Right cardiac atrium (tissue), 5 donors: ENCODE data around the gene FBXO22. TPM values are rescaled to one million over a fixed set of nuclear protein-coding genes. Genes with fewer than 3 reads are reported as not detected.
A peak's percentile ranks its signal among the peaks of the same experiment; 100 is the strongest.
"Not testable (repeated sequence)": the region's sequence is repeated elsewhere in the genome, so short reads cannot be mapped to it uniquely, and the experiment has no call there.

Experiments
- ATAC-seq, 2 donors: fragments of 200-7000 bp; cut with Tn5 transposase; one replicate each; pipeline versions ENCODE4 v1.8.0 to v1.9.1; 2020; ENCODE audit warnings: moderate library complexity in 2 of 2, mild to moderate bottlenecking in 1 of 2
- DNase-seq, 3 donors: peaks; one replicate each; pipeline ENCODE4 v3.0.0-alpha.2; 2020
- H3K27ac ChIP-seq: one replicate; pipeline ENCODE4 v1.5.1; 2013; ENCODE audit warnings: mild to moderate bottlenecking, low read length, control low read depth, moderate library complexity
- H3K27me3 ChIP-seq: one replicate; pipeline ENCODE4 v1.6.1; 2013; ENCODE audit not compliant: control insufficient read depth, insufficient read depth
- H3K4me1 ChIP-seq: one replicate; pipeline ENCODE4 v1.6.1; 2013; ENCODE audit warnings: low read length; ENCODE audit not compliant: control insufficient read depth, insufficient read depth
- H3K4me3 ChIP-seq: one replicate; pipeline ENCODE4 v1.5.1; 2013; ENCODE audit warnings: low read length, control low read depth
- H3K9me3 ChIP-seq: one replicate; pipeline ENCODE4 v1.6.1; 2013; ENCODE audit warnings: low read length; ENCODE audit not compliant: control insufficient read depth
- WGBS: extraction: QIAGEN DNeasy Blood & Tissue Kit; methylation state at CpG from one replicate; pipeline ENCODE4 v1.1.7; 2013; 5-methylcytosine and 5-hydroxymethylcytosine counted together
- intact Hi-C, 4 donors: fragments of 100-400 bp; cut with DNase I; formaldehyde crosslinking; loops; one replicate each; pipeline versions ENCODE4 v1.11.0 to v1.14.0; 2022 to 2023
- polyA plus RNA-seq: library from polyadenylated mRNA; stranded (reverse); fragments of 200-250 nt; gene quantifications from one replicate; pipeline ENCODE4 v1.2.3, GENCODE V29; 2013
- total RNA-seq, 4 donors: library from RNA; stranded (reverse); fragmentation: NEBNext Ultra II Directional; extraction: Animal tissue kit (Norgen Biotek cat#: 25700); gene quantifications; one replicate each; pipeline ENCODE4 v1.2.1, GENCODE V29; 2021
- donor health status: healthy with polysubstance abuse.
- donor health status: DM: no; HTN: yes; CAD: no.
- donor health status: DM: no; HTN: no; CAD: no.
- donor health status: DM: no; HTN: yes; CAD: no; lungs with severe emphysema.
- donor health status: DM: yes; HTN: yes; CAD: no.

The FBXO22 gene
- total and polyA plus RNA-seq, 5 donors = 13.0 to 22.8 (median 19.3) TPM

DNA sequence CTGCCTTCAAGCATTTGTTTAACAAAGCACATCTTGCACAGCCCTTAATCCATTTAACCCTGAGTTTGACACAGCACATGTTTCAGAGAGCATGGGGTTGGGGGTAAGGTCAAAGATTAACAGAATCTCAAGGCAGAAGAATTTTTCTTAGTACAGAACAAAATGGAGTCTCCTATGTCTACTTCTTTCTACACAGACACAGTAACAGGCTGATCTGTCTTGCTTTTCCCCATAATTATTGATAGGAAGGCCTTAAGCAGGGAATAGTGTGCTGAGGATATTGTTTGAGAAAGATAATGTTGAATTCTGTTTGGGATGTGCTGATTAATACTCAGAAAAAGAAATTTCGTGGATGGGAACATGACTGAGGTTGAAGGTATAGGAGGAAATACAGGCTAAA, 32.1 kb upstream of the FBXO22 start:
- H3K4me3 ChIP-seq, intact Hi-C loops, H3K9me3 ChIP-seq, H3K27me3 ChIP-seq, H3K27ac ChIP-seq, ATAC-seq, DNase-seq, H3K4me1 ChIP-seq: not testable (repeated sequence)
- WGBS = 94% methylated on average over 1 of the region's 1 CpG

DNA sequence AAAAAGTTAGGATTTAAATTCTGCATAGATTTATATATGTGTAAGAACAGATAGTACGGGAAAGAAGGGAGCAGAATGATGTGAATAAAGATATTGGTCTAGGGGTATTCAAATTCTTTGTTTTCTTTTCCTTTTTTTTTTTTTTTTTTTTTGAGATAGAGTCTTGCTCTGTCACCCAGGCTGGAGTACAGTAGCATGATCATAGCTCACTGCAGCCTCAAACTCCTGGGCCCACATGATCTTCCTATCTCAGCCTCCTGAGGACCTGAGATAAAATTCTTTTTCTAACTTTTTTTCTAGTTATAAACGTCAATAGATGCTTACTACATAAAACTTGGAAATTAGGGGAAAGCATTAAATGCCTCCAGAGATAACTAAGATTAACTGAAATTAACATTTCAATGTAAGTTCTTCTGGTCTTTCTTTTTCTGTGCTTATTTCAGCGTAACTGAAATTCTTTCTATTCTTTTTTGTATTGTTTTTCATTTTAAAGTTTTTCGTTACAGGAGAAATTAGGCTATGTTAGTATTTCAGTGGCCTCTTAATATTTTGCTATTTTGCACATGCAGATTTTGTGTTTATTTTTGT, 31.2 kb upstream of the FBXO22 start:
- Histone ChIP-seq H3K27me3 (no peaks in the 10 kb centered on the region), H3K4me3 (no peak overlapping the region), H3K27ac (no peak overlapping the region), H3K9me3 (no peaks in the 10 kb centered on the region), H3K4me1 (no peaks in the 10 kb centered on the region)
- DNase-seq (no peak), ATAC-seq (no peak)
- 80% methylated on average over 4 of the region's 4 CpGs for WGBS
- intact Hi-C loops = no loop called here

- no peaks in the 10 kb centered on the region for H3K9me3 ChIP-seq
- no peak for ATAC-seq
- intact Hi-C loops = no loop called here
- no peak overlapping the region for H3K4me3 ChIP-seq
- no peak overlapping the region for H3K27ac ChIP-seq
- H3K27me3 ChIP-seq = no peaks in the 10 kb centered on the region
- H3K4me1 ChIP-seq = no peaks in the 10 kb centered on the region
- no peak for DNase-seq
- WGBS = 53% methylated on average over 1 of the region's 1 CpG
Observed at GRCh38 chr15:75884041-75884440, 19.6 kb upstream of the FBXO22 start.

DNA sequence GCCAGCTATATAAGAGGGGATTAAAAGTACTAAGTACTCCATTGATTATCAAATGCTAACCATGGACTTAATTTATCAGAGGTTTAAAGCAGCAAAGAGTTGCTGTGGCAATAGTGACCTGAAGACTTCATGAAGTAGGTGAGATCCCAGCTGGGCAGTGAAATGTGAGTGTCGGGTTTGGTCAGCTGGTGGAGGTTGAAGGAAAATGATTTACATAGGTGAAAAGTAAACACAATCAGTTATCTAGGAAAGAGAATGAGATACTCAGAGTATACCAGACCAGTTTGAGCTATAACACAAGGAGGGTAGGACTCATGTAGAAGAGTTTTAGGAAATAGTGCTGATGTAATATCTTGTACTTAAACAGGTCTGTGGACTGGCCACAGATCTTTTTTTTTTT, 16.5 kb upstream of the FBXO22 start:
- Histone ChIP-seq H3K9me3 (no peaks in the 10 kb centered on the region), H3K4me1 (no peaks in the 10 kb centered on the region), H3K27me3 (no peaks in the 10 kb centered on the region), H3K27ac (no peak overlapping the region), H3K4me3 (no peak overlapping the region)
- ATAC-seq (no peak), DNase-seq (no peak)
- intact Hi-C loops = no loop called here
- 97% methylated on average over 1 of the region's 1 CpG for WGBS

DNA sequence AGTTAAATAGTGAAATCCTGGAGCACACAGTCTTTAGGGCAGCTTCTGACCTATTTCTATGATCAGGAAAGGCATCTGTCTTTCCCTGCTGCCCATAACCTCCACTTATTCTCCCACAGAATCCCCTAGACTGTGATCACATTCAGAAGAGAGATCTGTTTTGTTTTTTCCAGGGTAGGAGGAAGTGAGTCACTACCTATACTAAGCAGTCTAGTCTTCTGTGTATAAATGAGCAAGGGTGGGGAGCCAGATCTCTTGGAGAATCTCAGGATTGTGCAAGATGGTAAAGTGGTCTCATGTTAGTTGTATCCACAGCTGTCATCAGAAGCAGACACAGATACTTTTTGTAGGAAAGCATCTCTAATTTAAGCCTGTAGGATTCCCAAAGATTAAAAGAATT, 11.8 kb upstream of the FBXO22 start:
- intact Hi-C loops = no loop called here
- ATAC-seq (peak in 1 of 2 donors; percentile 79), DNase-seq (no peak)
- H3K27me3 ChIP-seq = no peaks in the 10 kb centered on the region
- no peaks in the 10 kb centered on the region for H3K9me3 ChIP-seq
- no peak overlapping the region for H3K27ac ChIP-seq
- no peaks in the 10 kb centered on the region for H3K4me1 ChIP-seq
- H3K4me3 ChIP-seq = no peak overlapping the region

DNA sequence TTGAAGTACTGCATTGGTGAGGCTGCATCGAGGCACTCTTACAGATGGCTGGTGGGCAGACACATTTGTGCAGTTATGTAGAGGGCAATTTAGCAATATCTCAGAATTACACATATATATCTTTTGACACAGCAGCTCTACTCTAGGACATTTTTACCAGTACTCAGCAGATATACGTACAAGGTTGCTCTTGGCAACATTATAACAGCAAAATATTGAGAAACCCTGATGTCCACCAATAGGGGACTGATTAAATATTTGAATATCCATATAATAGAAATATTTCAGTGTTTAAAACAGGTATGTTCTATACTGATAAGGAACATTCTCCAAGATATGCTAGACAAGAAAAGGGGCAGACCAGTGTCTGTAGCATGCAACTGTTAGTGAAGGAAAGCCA, 7.9 kb upstream of the FBXO22 start:
- 81% methylated on average over 2 of the region's 2 CpGs for WGBS
- no peak overlapping the region for H3K27ac ChIP-seq
- DNase-seq = no peak
- intact Hi-C loops = no loop called here
- H3K4me1 ChIP-seq = no peaks in the 10 kb centered on the region
- ATAC-seq = no peak
- H3K4me3 ChIP-seq = no peak overlapping the region
- H3K27me3 ChIP-seq = no peaks in the 10 kb centered on the region
- no peaks in the 10 kb centered on the region for H3K9me3 ChIP-seq

- Histone ChIP-seq H3K4me1 (no peaks in the 10 kb centered on the region), H3K9me3 (no peaks in the 10 kb centered on the region), H3K27me3 (no peaks in the 10 kb centered on the region), H3K27ac (no peak overlapping the region), H3K4me3 (no peak overlapping the region)
- DNase-seq = no peak
- no peak for ATAC-seq
- intact Hi-C loops = loop anchor here in 1 of 4 donors (10.0 kb wide), 1 partner anchor 56 kb away; the partner anchor contains the start of gene UBE2Q2
Observed at GRCh38 chr15:75900577-75900976, 3.1 kb upstream of the FBXO22 start.

DNA sequence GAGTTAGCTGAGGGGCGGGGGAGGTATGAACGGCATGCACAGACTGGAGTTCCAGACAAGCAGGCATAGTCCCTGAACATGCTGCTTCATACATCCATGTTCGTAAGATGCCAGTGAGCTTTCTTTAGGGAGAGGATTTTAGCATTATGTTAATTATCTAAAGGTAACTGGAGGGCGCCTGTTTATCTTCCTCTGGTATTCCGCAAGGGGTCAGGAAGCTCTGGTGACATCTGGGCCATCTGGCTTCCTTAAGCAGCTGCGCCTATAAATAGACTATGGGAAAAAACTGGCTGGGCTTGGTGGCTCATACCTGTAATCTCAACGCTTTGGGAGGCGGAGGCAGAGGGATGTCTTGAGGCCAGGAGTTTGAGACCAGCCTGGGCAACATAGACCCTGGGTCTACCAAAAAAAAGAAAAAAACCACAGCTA, 1.5 kb upstream of the FBXO22 start:
- Histone ChIP-seq H3K27ac (peak overlapping the region; percentile 21), H3K9me3 (no peaks in the 10 kb centered on the region), H3K27me3 (no peaks in the 10 kb centered on the region), H3K4me3 (no peak overlapping the region), H3K4me1 (no peaks in the 10 kb centered on the region)
- DNase-seq (no peak), ATAC-seq (peak in 1 of 2 donors; percentile 13)
- intact Hi-C loops = loop anchor here in 1 of 4 donors (10.0 kb wide), 1 partner anchor 57 kb away; the partner anchor contains the start of gene UBE2Q2
- 23% methylated on average over 8 of the region's 8 CpGs for WGBS

- Histone ChIP-seq H3K4me1 (no peaks in the 10 kb centered on the region), H3K27me3 (no peaks in the 10 kb centered on the region), H3K27ac (no peak overlapping the region), H3K9me3 (no peaks in the 10 kb centered on the region), H3K4me3 (no peak overlapping the region)
- 84% methylated on average over 5 of the region's 5 CpGs for WGBS
- DNase-seq = no peak
- intact Hi-C loops = loop anchor here in 1 of 4 donors (10.0 kb wide), 1 partner anchor 60 kb away; the partner anchor contains the start of gene UBE2Q2
- no peak for ATAC-seq
Observed at GRCh38 chr15:75905231-75905630, 1.6 kb downstream of the FBXO22 start.

- WGBS = 93% methylated on average over 3 of the region's 3 CpGs
- H3K4me1 ChIP-seq, intact Hi-C loops, H3K4me3 ChIP-seq, H3K27me3 ChIP-seq, DNase-seq, H3K9me3 ChIP-seq, H3K27ac ChIP-seq, ATAC-seq: not testable (repeated sequence)
Observed at GRCh38 chr15:75910355-75910754, 6.7 kb downstream of the FBXO22 start.

GRCh38 chr15:75916978-75917377, 13.3 kb downstream of the FBXO22 start:
- Histone ChIP-seq H3K4me1 (peaks cover under 1% of the 10 kb centered on the region), H3K9me3 (no peaks in the 10 kb centered on the region), H3K27ac (no peak overlapping the region), H3K4me3 (no peak overlapping the region), H3K27me3 (no peaks in the 10 kb centered on the region)
- intact Hi-C loops = no loop called here
- ATAC-seq (no peak), DNase-seq (no peak)
- 90% methylated on average over 1 of the region's 1 CpG for WGBS

- peaks cover 6% of the 10 kb centered on the region for H3K4me1 ChIP-seq
- H3K27me3 ChIP-seq = no peaks in the 10 kb centered on the region
- 98% methylated on average over 1 of the region's 1 CpG for WGBS
- no peak for DNase-seq
- no peaks in the 10 kb centered on the region for H3K9me3 ChIP-seq
- H3K27ac ChIP-seq = no peak overlapping the region
- intact Hi-C loops = no loop called here
- H3K4me3 ChIP-seq = no peak overlapping the region
- no peak for ATAC-seq
Observed at GRCh38 chr15:75918135-75918534, 14.5 kb downstream of the FBXO22 start.
